Fibroblast of skin of abdomen (primary cell): ENCODE data around the gene ANKRD44.
A peak's percentile ranks its signal among the peaks of the same experiment; 100 is the strongest.

ENCODE experiments used
- DNase-seq: peaks from one replicate; pipeline ENCODE4 v3.0.0-alpha.2; 2013

The ANKRD44 gene

GRCh38 chr2:196980001-196980400 lies 330.6 kb downstream of the ANKRD44 start:
- DNase-seq, result no peak

- no peak for DNase-seq
Observed at GRCh38 chr2:196977507-196977906, 333.1 kb downstream of the ANKRD44 start.

- no peak for DNase-seq
Observed at GRCh38 chr2:196974970-196975369, 335.6 kb downstream of the ANKRD44 start.

GRCh38 chr2:196971574-196972279 lies 338.9 kb downstream of the ANKRD44 start:
- no peak for DNase-seq

DNA sequence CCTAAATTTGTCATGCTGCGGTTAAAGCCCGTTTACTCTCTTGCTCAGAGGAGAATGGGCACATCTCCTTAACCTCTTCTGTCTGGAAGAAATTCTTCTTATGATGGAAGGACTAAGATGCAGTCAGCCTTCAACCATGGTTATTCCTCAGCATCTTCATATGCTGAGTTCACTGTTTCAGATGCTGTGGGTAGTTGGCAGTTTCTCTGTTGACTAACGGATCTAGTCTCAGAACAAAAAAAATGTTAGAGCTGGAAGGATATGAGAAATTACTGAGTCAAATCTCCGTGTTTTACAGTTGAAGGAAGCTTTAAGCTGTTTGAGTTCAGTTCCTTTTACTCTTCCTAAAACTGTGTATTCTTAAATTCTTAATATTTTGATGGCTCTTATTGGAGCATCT lies 340.5 kb downstream of the ANKRD44 start:
- no peak for DNase-seq

GRCh38 chr2:196968516-196968915 lies 342.1 kb downstream of the ANKRD44 start:
- no peak for DNase-seq

GRCh38 chr2:196967775-196968174 lies 342.8 kb downstream of the ANKRD44 start:
- no peak for DNase-seq

DNA sequence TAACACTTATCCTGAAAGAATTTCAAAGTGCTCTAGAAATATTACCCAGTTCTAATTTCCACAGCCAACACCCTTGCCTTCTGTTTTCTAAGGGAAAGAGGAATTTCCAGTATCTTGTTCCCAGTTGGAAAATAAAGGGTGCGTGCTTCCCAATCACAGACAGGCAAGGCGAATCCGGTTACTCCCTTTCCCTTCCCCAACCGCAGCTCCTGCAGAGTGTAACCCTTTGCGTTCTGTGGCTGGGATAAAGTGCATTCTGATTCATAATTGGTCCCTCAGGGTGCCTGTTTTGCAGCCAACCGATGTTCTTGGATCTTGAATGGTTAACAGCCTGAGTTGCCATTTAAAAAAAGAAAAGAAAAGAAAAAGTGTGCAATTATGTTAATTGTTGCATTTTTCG lies 343.5 kb downstream of the ANKRD44 start:
- DNase-seq, result peak; percentile 69

- DNase-seq, result no peak
Observed at GRCh38 chr2:196966061-196966460, 344.5 kb downstream of the ANKRD44 start.

DNA sequence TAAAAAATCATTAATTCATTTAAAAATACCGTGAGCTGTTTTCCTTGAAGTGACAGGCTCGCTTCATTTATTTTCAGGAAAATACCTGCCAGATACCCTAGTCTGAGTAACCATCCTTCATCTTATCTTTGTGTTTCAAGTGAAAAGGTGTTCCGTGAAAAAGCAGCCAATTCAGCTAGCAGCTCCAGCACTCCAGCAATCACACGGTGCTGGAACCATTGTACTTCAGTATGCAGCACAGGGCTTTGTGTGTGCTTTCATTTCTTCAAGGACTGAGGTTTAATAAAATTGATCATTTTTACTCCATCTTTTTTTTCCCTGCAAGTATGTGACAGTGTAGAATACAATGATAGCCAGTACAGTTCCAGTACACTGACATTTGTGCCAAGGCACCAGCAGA lies 344.9 kb downstream of the ANKRD44 start:
- DNase-seq, result no peak

- DNase-seq, result no peak
Observed at GRCh38 chr2:196963961-196964360, 346.6 kb downstream of the ANKRD44 start.

DNA sequence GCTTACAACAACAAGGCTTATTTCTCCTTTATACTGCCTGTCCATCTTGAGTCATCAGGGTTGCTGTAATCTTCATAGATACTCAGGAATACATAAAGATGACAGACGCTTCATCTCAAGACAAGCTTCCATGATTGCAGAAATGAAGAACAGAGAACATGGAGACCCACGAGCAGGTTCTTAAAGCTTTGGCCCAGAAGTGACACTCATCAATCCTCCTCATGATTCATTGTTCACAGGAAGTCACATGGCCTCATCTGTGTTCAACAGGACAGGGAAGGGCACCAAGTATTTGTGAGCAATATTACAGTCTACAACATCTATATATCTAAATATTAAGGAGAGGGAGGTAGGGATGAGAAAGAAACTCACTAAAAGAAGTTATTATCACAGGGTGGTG lies 347.5 kb downstream of the ANKRD44 start:
- no peak for DNase-seq

DNA sequence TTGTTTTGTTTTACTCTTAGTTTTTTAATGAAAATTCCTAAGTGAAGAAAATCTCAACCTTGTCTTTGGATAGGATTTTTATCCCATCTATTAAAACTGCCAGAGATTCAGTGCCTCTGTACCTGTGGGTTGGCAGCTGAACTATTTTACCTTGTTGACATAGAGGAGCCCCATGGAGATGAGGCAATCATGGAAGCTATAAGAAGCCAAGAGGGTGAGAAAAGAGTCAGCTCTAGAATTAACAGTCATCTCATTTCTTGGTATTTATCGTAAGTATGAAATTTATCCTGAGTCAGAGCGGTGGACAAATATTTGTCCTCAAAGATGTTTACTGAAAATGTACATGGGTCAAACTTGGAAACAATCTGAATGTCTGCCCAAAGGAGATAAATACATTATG lies 348.3 kb downstream of the ANKRD44 start:
- no peak for DNase-seq

DNA sequence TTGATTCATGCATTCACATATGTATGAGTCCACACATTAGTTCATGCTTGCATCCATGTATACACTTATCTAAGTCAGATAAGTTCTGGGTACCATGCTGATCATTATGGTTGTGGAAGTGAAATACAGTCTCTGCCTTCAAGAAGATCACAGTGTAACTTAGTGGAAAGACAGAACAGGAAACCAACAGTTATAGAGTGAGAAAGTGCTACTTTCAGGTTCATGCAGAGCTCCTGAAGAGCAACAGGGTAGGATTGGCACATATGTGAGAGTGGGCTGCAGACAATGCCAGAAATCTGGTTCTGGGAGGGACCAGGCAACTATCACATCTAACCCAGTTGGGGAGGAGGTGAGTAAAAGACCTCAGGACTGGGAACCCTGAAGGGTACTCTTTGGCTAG lies 348.7 kb downstream of the ANKRD44 start:
- DNase-seq, result no peak

DNA sequence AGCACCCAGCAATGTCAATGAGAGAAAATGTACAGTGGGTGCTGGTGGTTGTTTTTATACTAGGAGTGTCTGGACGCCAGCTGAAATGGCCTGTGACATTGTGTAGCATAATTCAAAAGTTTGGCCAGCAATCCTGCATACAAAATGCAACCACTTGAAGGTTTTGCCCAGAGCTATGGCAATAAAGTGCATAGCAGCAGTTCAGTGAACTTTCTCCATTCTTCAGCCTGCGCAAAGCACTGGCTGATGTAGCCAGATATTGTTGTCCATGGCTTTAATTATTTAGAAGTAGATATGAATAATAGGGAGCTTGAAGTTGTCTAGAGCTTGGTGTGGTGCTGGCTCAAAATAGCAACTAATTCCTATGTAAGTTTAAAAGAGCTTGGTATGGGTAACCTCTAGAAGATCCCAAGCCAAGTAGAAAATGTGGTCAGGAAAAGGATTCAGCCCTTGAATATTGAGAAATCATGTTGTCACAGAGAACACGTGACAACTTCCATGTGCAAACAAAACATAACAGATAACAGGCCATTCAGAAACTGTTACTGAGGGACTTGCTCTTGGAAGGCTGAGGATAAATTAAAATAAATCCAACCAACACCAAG lies 350.7 kb downstream of the ANKRD44 start:
- DNase-seq, result no peak

GRCh38 chr2:196959281-196959680 lies 351.3 kb downstream of the ANKRD44 start:
- DNase-seq, result no peak

- DNase-seq, result no peak
Observed at GRCh38 chr2:196957881-196958525, 352.6 kb downstream of the ANKRD44 start.

- DNase-seq, result no peak
Observed at GRCh38 chr2:196957442-196957841, 353.1 kb downstream of the ANKRD44 start.

GRCh38 chr2:196956069-196956468 lies 354.5 kb downstream of the ANKRD44 start:
- no peak for DNase-seq

DNA sequence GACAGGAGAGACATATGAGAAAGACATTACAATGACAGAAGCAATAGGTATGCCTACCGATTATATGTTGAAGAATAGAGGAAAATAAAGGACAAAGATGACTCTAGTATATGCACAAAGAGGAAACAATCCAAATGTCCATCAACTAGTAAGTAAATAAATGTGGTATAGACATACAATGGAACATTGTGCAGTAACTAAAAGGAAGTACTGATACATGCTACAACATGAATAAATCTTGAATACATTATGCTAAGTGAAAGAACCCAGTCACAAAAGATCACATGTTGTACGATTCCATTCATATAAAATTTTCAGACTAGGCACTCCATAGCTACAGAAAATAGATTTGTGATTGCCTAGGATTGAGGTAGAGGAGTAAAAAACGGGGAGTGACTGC lies 355.5 kb downstream of the ANKRD44 start:
- DNase-seq, result no peak

GRCh38 chr2:196954001-196954400 lies 356.6 kb downstream of the ANKRD44 start:
- DNase-seq, result no peak

DNA sequence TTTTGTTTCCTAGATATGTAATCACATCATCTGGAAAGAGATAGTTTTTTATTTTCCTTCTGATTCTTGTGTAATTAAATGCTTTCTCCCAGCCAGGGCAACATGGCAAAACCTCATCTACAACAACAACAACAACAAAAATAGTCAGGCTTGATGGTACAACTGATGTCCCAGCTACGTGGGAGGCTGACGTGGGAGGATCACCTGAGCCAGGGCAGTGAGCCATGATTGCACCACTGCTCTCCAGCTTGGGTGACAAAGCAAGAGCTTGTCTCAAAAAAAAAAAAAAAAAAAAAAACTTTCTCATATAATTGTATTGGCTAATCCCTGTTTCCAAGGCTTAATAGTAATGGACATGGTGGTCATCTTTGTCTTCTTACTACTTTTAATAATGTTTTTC lies 357.6 kb downstream of the ANKRD44 start:
- DNase-seq, result no peak

DNA sequence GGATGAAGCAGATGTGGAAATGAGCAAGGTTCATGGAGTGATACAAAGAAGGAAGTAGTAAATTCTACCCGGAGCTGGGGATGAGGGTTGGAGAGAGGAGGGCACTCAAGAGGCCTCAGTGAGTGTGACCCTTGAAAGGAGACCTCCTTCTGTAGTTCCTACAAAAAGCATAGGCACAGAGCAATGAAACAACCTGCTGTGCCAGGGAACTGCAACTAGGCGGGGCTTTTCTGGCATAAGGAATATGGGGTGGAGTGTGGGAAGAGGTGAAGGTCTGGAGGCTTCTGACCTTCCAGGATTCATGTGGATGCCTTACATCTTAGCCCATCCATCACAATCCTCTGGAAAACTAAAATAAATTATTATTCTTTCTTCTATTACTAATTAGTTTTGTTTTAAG lies 358.6 kb downstream of the ANKRD44 start:
- DNase-seq, result no peak

- no peak for DNase-seq
Observed at GRCh38 chr2:196949116-196949515, 361.5 kb downstream of the ANKRD44 start.
